ENCODE results near the gene RAP1GAP. TPM values are rescaled to one million over a fixed set of nuclear protein-coding genes. Genes with fewer than 3 reads are reported as not detected.

Gene RAP1GAP
- total and polyA plus RNA-seq, 9 of the 15 experiments (the other 6 are each of a cell fraction or from before 2014, with no cell fraction given), result 0.29 to 30.2 (median 19.2) TPM

DNA sequence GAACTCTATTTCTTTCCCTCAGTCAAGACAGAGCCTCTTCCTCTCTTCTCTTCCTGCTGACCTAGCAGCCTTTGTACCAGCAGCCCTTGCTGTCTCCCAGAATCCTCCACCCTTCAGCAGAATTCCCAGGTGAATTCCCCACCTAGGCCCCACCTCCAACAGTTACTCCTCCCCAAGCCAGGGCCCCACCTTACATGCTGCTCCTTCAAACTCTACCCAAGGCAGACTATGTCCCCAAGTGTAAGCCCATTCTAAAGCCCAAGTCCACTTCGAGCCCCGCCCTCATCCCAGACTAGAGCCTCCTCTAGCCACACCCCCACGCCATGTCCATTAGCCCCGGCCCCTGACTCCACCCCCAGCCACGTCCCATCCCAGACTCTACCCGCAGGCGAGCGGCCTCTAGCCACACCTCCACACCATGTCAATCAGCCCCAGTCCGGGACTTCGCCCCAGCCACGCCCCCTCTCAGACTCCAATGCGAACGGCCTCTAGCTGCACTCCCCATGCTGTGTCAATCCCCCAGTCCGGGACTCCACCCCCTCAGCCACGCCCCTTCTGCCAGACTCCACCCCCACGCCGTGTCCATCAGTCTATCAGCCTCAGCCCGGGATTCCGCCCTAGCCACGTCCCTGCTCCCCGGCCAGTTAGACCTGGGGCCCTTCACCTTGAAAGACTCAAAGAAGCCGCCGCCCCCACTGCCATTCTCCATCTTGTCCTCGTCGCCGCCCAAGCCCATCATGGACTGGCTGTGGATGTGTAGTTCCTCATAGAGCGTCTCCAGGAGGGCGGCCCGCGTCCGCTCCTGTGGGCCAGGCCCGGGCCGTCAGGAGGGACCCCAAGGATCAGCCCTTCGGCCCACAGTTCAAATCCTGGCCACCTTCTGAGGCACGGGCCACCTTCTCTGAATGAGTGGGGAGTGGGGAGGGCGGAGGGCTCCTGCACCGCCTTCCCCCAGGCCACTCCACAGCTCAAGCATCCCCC is 61.3 kb downstream of the RAP1GAP start (continued):
- no peak for TF ChIP-seq CBFA2T3 (IDR thresholded peaks at IDR 0.05)
- peak; percentile 37; the same call in 1 of the 2 replicates for TF ChIP-seq LCOR (CRISPR knock-in tag; IDR thresholded peaks at IDR 0.05)
- TF ChIP-seq MTA2 (IDR thresholded peaks at IDR 0.05; ENCODE audit: low read depth), result no peak
- no peak for TF ChIP-seq CCNT2 (IDR thresholded peaks at IDR 0.05; ENCODE audit: borderline replicate concordance, extremely low read depth, insufficient read length, low read depth, low read length)
- peak; percentile 76 to 82; a peak in 3 of 4 replicates for TF ChIP-seq FOXK2 (conservative IDR thresholded peaks at IDR 0.05 in 1 of 2, IDR thresholded peaks at IDR 0.05 in 1 of 2; ENCODE audit: low read depth in 2 of 2)
- no peak for TF ChIP-seq ZNF175 (CRISPR knock-in tag; IDR thresholded peaks at IDR 0.05; ENCODE audit: low read depth)
- no peak for TF ChIP-seq TSC22D4 (tag; IDR thresholded peaks at IDR 0.05)
- TF ChIP-seq, protein P1, sequence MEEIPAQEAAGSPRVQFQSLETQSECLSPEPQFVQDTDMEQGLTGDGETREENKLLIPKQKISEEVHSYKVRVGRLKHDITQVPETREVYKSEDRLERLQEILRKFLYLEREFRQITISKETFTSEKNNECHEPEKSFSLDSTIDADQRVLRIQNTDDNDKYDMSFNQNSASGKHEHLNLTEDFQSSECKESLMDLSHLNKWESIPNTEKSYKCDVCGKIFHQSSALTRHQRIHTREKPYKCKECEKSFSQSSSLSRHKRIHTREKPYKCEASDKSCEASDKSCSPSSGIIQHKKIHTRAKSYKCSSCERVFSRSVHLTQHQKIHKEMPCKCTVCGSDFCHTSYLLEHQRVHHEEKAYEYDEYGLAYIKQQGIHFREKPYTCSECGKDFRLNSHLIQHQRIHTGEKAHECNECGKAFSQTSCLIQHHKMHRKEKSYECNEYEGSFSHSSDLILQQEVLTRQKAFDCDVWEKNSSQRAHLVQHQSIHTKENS (CRISPR knock-in tag; IDR thresholded peaks at IDR 0.05), result no peak
- TF ChIP-seq, protein P2, sequence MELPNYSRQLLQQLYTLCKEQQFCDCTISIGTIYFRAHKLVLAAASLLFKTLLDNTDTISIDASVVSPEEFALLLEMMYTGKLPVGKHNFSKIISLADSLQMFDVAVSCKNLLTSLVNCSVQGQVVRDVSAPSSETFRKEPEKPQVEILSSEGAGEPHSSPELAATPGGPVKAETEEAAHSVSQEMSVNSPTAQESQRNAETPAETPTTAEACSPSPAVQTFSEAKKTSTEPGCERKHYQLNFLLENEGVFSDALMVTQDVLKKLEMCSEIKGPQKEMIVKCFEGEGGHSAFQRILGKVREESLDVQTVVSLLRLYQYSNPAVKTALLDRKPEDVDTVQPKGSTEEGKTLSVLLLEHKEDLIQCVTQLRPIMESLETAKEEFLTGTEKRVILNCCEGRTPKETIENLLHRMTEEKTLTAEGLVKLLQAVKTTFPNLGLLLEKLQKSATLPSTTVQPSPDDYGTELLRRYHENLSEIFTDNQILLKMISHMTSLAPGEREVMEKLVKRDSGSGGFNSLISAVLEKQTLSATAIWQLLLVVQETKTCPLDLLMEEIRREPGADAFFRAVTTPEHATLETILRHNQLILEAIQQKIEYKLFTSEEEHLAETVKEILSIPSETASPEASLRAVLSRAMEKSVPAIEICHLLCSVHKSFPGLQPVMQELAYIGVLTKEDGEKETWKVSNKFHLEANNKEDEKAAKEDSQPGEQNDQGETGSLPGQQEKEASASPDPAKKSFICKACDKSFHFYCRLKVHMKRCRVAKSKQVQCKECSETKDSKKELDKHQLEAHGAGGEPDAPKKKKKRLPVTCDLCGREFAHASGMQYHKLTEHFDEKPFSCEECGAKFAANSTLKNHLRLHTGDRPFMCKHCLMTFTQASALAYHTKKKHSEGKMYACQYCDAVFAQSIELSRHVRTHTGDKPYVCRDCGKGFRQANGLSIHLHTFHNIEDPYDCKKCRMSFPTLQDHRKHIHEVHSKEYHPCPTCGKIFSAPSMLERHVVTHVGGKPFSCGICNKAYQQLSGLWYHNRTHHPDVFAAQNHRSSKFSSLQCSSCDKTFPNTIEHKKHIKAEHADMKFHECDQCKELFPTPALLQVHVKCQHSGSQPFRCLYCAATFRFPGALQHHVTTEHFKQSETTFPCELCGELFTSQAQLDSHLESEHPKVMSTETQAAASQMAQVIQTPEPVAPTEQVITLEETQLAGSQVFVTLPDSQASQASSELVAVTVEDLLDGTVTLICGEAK (IDR thresholded peaks at IDR 0.05), result no peak
- TF ChIP-seq, protein P2 (CRISPR knock-in tag; IDR thresholded peaks at IDR 0.05), result no peak
- no peak for TF ChIP-seq HNRNPUL1 (IDR thresholded peaks at IDR 0.05; ENCODE audit: low read length)
- no peak for TF ChIP-seq CBFB (CRISPR knock-in tag; IDR thresholded peaks at IDR 0.05)
- no peak for TF ChIP-seq SNIP1 (IDR thresholded peaks at IDR 0.05; ENCODE audit: low read depth)
- TF ChIP-seq, protein P3, sequence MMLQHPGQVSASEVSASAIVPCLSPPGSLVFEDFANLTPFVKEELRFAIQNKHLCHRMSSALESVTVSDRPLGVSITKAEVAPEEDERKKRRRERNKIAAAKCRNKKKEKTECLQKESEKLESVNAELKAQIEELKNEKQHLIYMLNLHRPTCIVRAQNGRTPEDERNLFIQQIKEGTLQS (IDR thresholded peaks at IDR 0.05), result no peak
- TF ChIP-seq, protein P3 (CRISPR knock-in tag; conservative IDR thresholded peaks at IDR 0.05), result peak; percentile 70; the same call in 1 of the 2 replicates
- no peak for TF ChIP-seq NCOA6 (IDR thresholded peaks at IDR 0.05)
- no peak for TF ChIP-seq ZNF695 (CRISPR knock-in tag; IDR thresholded peaks at IDR 0.05)

Measured in K562 (cell line).